ENCODE results near the gene SMC1A. TPM values are rescaled to one million over a fixed set of nuclear protein-coding genes. Genes with fewer than 3 reads are reported as not detected.

SMC1A gene
- total and polyA plus RNA-seq, 10 of the 15 experiments (the other 5 are each of a cell fraction or from before 2014, with no cell fraction given) = 25.6 to 158 (median 78.0) TPM

DNA sequence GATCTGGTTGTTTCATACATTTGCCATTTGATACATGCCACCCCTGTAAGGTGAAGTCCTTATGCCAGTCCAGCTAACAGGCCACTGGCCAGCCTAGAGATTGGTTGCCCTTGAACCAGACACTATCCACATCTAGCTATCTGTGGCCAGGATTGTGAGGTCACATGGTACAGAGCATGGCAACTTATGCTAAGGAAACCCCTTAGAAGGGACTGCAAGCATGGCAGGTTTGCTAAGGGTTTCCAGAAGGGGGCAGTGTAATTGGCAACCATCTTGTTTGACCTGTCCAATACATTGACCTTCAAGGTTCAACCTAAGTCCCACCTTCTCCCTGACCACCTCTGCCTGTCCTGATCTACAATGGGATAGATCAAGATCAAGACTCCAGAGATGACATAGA, 47.5 kb downstream of the SMC1A start:
- ChIA-PET POLR2A (no interaction called here), SMC1A (ENCODE audit: uncharacterized antibody, unreplicated experiment) (no interaction called here), RAD21 (ENCODE audit: unreplicated experiment) (no interaction called here), CTCF (no interaction called here)
- no peak overlapping the region for H3K4me3 ChIP-seq
- no peaks in the 10 kb centered on the region for H3K79me2 ChIP-seq (ENCODE audit: control insufficient read depth, insufficient read depth, low read length)
- BruUV-seq (replicated peaks) = no TSS peak
- no peak overlapping the region for H3K9ac ChIP-seq (ENCODE audit: control insufficient read depth, insufficient read depth, low read length)
- FAIRE-seq (no peak), ATAC-seq (peak; percentile 18; the same call in 2 of the 3 replicates), DNase-seq (ENCODE audit: low read depth, low spot score) (no peak)
- no peak overlapping the region for H3K4me2 ChIP-seq (ENCODE audit: control insufficient read depth, insufficient read depth)
- in situ Hi-C loops (cut with MboI) = no loop called here
- no peaks in the 10 kb centered on the region for H4K20me1 ChIP-seq (ENCODE audit: control insufficient read depth, insufficient read depth)
- intact Hi-C loops (cut with micrococcal nuclease; ENCODE audit: unreplicated experiment) = no loop called here
- TF ChIP-seq, protein P1, sequence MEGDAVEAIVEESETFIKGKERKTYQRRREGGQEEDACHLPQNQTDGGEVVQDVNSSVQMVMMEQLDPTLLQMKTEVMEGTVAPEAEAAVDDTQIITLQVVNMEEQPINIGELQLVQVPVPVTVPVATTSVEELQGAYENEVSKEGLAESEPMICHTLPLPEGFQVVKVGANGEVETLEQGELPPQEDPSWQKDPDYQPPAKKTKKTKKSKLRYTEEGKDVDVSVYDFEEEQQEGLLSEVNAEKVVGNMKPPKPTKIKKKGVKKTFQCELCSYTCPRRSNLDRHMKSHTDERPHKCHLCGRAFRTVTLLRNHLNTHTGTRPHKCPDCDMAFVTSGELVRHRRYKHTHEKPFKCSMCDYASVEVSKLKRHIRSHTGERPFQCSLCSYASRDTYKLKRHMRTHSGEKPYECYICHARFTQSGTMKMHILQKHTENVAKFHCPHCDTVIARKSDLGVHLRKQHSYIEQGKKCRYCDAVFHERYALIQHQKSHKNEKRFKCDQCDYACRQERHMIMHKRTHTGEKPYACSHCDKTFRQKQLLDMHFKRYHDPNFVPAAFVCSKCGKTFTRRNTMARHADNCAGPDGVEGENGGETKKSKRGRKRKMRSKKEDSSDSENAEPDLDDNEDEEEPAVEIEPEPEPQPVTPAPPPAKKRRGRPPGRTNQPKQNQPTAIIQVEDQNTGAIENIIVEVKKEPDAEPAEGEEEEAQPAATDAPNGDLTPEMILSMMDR (IDR thresholded peaks at IDR 0.05 in 2 of 3, conservative IDR thresholded peaks at IDR 0.05 in 1 of 3; ENCODE audit: control insufficient read depth in 2 of 3, extremely low read depth in 1 of 3, insufficient read depth in 1 of 3, low read depth in 3 of 3, low read length in 3 of 3) = 0 out of 6 replicates have a peak, but pooled peaks of 1 of the 3 experiments have one; percentile 9
- 0 out of 2 replicates have a peak, but pooled peaks have one; percentile 11 for TF ChIP-seq YY1 (IDR thresholded peaks at IDR 0.05; ENCODE audit: low read depth, low read length)
- no peak for TF ChIP-seq EP300 (IDR thresholded peaks at IDR 0.05; ENCODE audit: borderline replicate concordance in 1 of 2, control insufficient read depth in 1 of 2, low read depth in 2 of 2, low read length in 2 of 2)
- no peaks in the 10 kb centered on the region for H3K4me1 ChIP-seq (ENCODE audit: control insufficient read depth, insufficient read depth, low read length)
- H3K27ac ChIP-seq (ENCODE audit: control insufficient read depth, insufficient read depth) = no peak overlapping the region
- no peaks in the 10 kb centered on the region for H3K27me3 ChIP-seq (replicated peaks in 1 of 2; ENCODE audit: control insufficient read depth in 2 of 2, insufficient read depth in 2 of 2, low read length in 1 of 2)
- H3K9me3 ChIP-seq (replicated peaks; ENCODE audit: control insufficient read depth, insufficient read depth, low read length) = no peaks in the 10 kb centered on the region
- peaks cover 3 to 17% of the 10 kb centered on the region in 2 experiments; a peak in 3 of 4 replicates for H3K36me3 ChIP-seq (ENCODE audit: control insufficient read depth in 2 of 2, insufficient read depth in 2 of 2, low read length in 1 of 2)
- no peak overlapping the region for H2AFZ ChIP-seq (ENCODE audit: control insufficient read depth, low read depth, low read length)

DNA sequence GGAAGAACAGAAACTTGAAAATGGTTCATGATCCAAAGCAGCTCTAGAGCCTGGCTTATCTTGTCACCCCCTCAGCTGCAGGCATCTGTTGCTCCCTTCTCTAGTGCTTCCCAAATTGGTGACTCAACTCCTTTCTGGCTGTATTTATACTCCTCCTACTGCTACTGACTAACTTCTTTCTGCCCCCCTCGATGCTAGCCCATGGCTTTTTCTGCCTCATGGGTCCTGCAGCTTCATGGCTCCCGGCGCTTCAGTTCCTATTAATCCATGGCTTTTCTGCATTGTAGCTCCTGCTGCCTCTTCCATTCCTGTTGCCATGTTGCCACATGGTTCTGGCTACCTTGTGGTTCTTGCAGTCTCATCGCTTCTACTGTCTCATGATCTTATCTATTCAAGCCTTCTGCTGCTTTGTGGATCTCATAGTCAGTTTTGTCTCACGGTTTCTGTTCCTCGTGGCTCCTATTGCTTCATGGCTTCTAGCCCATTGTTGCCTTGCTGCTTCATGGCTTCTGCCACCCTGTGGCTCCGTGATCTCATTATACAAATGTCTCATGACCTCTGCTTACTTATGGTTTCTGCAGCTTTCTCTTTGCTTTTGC, 48.1 kb downstream of the SMC1A start:
- Histone ChIP-seq H3K27ac (ENCODE audit: control insufficient read depth, insufficient read depth) (no peak overlapping the region), H3K4me2 (ENCODE audit: control insufficient read depth, insufficient read depth) (no peak overlapping the region), H3K9ac (ENCODE audit: control insufficient read depth, insufficient read depth, low read length) (no peak overlapping the region), H3K9me3 (replicated peaks; ENCODE audit: control insufficient read depth, insufficient read depth, low read length) (no peaks in the 10 kb centered on the region), H3K4me1 (ENCODE audit: control insufficient read depth, insufficient read depth, low read length) (no peaks in the 10 kb centered on the region), H3K27me3 (replicated peaks in 1 of 2; ENCODE audit: control insufficient read depth in 2 of 2, insufficient read depth in 2 of 2, low read length in 1 of 2) (no peaks in the 10 kb centered on the region), H3K4me3 (no peak overlapping the region), H2AFZ (ENCODE audit: control insufficient read depth, low read depth, low read length) (no peak overlapping the region), H4K20me1 (ENCODE audit: control insufficient read depth, insufficient read depth) (no peaks in the 10 kb centered on the region), H3K79me2 (ENCODE audit: control insufficient read depth, insufficient read depth, low read length) (no peaks in the 10 kb centered on the region), H3K36me3 (ENCODE audit: control insufficient read depth in 2 of 2, insufficient read depth in 2 of 2, low read length in 1 of 2) (peaks cover 0 to 11% of the 10 kb centered on the region in 2 experiments; a peak in 2 of 4 replicates)
- in situ Hi-C loops (cut with MboI) (no loop called here), intact Hi-C loops (cut with micrococcal nuclease; ENCODE audit: unreplicated experiment) (no loop called here)
- BruUV-seq (replicated peaks) = no TSS peak
- ChIA-PET SMC1A (ENCODE audit: uncharacterized antibody, unreplicated experiment) (interaction anchor here (0.9 kb wide), 1 partner anchor 73 kb away, joined by 3 read pairs; no protein-coding TSS in a partner anchor), RAD21 (ENCODE audit: unreplicated experiment) (no interaction called here), POLR2A (interaction anchor here (0.6 kb wide), 1 partner anchor 18 kb away, joined by 4 read pairs; no protein-coding TSS in a partner anchor), CTCF (no interaction called here)
- ATAC-seq = peak; percentile 63
- no peak for FAIRE-seq
- DNase-seq (ENCODE audit: low read depth, low spot score) = no peak
- WGBS (ENCODE audit: insufficient coverage, insufficient replicate concordance, low lambda C conversion rate, missing lambda C conversion rate) = 90% methylated on average over 7 of the region's 7 CpGs
- TF ChIP-seq SMARCA5 (IDR thresholded peaks at IDR 0.05) (no peak), SUZ12 (IDR thresholded peaks at IDR 0.05; ENCODE audit: unreplicated experiment) (no peak), FOS (IDR thresholded peaks at IDR 0.05; ENCODE audit: borderline replicate concordance, extremely low read depth, insufficient read length) (no peak), BMI1 (IDR thresholded peaks at IDR 0.05; ENCODE audit: borderline replicate concordance) (no peak), BRCA1 (IDR thresholded peaks at IDR 0.05; ENCODE audit: low read depth, low read length) (no peak)
